Measurements from ENCODE around the gene USP17L15. TPM values are rescaled to one million over a fixed set of nuclear protein-coding genes. Genes with fewer than 3 reads are reported as not detected.
A peak's percentile ranks its signal among the peaks of the same experiment; 100 is the strongest.
"Not testable (repeated sequence)": the region's sequence is repeated elsewhere in the genome, so short reads cannot be mapped to it uniquely, and the experiment has no call there.

USP17L15 gene, protein sequence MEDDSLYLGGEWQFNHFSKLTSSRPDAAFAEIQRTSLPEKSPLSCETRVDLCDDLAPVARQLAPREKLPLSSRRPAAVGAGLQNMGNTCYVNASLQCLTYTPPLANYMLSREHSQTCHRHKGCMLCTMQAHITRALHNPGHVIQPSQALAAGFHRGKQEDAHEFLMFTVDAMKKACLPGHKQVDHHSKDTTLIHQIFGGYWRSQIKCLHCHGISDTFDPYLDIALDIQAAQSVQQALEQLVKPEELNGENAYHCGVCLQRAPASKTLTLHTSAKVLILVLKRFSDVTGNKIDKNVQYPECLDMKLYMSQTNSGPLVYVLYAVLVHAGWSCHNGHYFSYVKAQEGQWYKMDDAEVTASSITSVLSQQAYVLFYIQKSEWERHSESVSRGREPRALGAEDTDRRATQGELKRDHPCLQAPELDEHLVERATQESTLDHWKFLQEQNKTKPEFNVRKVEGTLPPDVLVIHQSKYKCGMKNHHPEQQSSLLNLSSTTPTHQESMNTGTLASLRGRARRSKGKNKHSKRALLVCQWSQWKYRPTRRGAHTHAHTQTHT
- not detected for total RNA-seq

DNA sequence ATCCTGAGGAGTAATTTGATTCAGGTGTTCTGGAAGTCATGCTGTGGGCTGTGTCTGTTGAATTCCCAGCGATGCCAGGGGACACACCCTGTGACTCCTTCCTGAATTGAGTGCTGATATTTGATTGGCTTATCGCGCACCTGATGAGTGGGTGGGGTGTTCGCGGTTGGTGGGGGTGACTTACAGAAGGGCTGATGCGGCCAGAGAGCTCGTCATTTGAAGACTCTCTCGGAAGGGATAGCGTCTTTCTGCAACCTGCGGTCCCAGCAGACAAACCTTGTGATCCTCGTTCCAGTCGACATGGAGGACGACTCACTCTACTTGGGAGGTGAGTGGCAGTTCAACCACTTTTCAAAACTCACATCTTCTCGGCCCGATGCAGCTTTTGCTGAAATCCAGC, at the start of gene USP17L15:
USP17L15 (plus strand) TSS at position 301 of the 400 bp plus-strand sequence; CDS start at position 301, 0 bp downstream.
- H3K9me3 Mint-ChIP-seq; H3K36me3 Mint-ChIP-seq (ENCODE audit: low read depth); H3K27ac Mint-ChIP-seq; CTCF ChIA-PET; H3K27me3 Mint-ChIP-seq; H3K4me3 Mint-ChIP-seq; POLR2A ChIA-PET; H3K4me1 Mint-ChIP-seq; DNase-seq: not testable (repeated sequence)

DNA sequence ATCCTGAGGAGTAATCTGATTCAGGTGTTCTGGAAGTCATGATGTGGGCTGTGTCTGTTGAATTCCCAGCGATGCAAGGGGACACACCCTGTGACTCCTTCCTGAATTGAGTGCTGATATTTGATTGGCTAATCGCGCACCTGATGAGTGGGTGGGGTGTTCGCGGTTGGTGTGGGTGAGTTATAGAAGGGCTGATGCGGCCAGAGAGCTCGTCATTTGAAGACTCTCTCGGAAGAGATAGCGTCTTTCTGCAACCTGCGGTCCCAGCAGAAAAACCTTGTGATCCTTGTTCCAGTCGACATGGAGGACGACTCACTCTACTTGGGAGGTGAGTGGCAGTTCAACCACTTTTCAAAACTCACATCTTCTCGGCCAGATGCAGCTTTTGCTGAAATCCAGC, 23.8 kb upstream of the USP17L15 start, which contains the start of gene USP17L10:
USP17L10 (plus strand) TSS at position 301 of the 400 bp plus-strand sequence; CDS start at position 301, 0 bp downstream.
- DNase-seq; H3K4me3 Mint-ChIP-seq; H3K4me1 Mint-ChIP-seq; H3K36me3 Mint-ChIP-seq (ENCODE audit: low read depth); CTCF ChIA-PET; POLR2A ChIA-PET; H3K27me3 Mint-ChIP-seq; H3K9me3 Mint-ChIP-seq; H3K27ac Mint-ChIP-seq: not testable (repeated sequence)

DNA sequence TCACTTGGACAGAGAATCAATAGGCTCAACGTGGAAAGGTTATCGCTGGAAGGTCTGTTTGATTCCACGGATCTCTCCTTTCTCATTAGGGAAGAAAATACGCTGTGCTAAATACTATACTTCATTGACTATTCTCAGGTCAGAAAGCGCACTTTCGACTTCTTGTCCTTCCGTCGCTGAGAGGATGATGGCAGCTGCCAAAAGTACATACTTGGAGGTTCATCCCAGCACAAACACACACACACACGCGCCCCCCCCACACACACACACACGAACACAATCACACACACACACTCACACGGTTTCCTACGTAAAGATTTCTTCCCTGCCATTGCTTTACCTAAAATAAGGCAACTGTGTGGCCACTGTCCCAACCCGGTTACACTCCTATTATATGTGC, 19.5 kb upstream of the USP17L15 start:
- DNase-seq, result peak; percentile 5
- H3K4me3 Mint-ChIP-seq; H3K4me1 Mint-ChIP-seq; H3K27ac Mint-ChIP-seq; H3K27me3 Mint-ChIP-seq; POLR2A ChIA-PET; H3K9me3 Mint-ChIP-seq; CTCF ChIA-PET; H3K36me3 Mint-ChIP-seq (ENCODE audit: low read depth): not testable (repeated sequence)

DNA sequence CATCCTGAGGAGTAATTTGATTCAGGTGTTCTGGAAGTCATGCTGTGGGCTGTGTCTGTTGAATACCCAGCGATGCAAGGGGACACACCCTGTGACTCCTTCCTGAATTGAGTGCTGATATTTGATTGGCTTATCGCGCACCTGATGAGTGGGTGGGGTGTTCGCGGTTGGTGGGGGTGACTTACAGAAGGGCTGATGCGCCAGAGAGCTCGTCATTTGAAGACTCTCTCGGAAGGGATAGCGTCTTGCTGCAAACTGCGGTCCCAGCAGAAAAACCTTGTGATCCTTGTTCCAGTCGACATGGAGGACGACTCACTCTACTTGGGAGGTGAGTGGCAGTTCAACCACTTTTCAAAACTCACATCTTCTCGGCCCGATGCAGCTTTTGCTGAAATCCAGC, 19.1 kb upstream of the USP17L15 start, which contains the start of gene USP17L11:
USP17L11 (plus strand) TSS at position 301 of the 400 bp plus-strand sequence; CDS start at position 301, 0 bp downstream.
- DNase-seq; CTCF ChIA-PET; H3K4me1 Mint-ChIP-seq; H3K27ac Mint-ChIP-seq; POLR2A ChIA-PET; H3K4me3 Mint-ChIP-seq; H3K9me3 Mint-ChIP-seq; H3K27me3 Mint-ChIP-seq; H3K36me3 Mint-ChIP-seq (ENCODE audit: low read depth): not testable (repeated sequence)

DNA sequence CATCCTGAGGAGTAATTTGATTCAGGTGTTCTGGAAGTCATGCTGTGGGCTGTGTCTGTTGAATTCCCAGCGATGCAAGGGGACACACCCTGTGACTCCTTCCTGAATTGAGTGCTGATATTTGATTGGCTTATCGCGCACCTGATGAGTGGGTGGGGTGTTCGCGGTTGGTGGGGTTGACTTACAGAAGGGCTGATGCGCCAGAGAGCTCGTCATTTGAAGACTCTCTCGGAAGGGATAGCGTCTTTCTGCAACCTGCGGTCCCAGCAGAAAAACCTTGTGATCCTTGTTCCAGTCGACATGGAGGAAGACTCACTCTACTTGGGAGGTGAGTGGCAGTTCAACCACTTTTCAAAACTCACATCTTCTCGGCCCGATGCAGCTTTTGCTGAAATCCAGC, 14.3 kb upstream of the USP17L15 start, which contains the start of gene USP17L12:
USP17L12 (plus strand) TSS at position 301 of the 400 bp plus-strand sequence; CDS start at position 301, 0 bp downstream.
- not testable (repeated sequence) for H3K27ac Mint-ChIP-seq

DNA sequence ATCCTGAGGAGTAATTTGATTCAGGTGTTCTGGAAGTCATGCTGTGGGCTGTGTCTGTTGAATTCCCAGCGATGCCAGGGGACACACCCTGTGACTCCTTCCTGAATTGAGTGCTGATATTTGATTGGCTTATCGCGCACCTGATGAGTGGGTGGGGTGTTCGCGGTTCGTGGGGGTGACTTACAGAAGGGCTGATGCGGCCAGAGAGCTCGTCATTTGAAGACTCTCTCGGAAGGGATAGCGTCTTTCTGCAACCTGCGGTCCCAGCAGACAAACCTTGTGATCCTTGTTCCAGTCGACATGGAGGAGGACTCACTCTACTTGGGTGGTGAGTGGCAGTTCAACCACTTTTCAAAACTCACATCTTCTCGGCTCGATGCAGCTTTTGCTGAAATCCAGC, 9.6 kb upstream of the USP17L15 start, which contains the start of gene USP17L13:
USP17L13 (plus strand) TSS at position 301 of the 400 bp plus-strand sequence; CDS start at position 301, 0 bp downstream.
- H3K27me3 Mint-ChIP-seq; POLR2A ChIA-PET; H3K36me3 Mint-ChIP-seq (ENCODE audit: low read depth); CTCF ChIA-PET; H3K4me3 Mint-ChIP-seq; H3K4me1 Mint-ChIP-seq; DNase-seq; H3K27ac Mint-ChIP-seq; H3K9me3 Mint-ChIP-seq: not testable (repeated sequence)

More for the DNA sequence above, 14.3 kb upstream of the USP17L15 start, which contains the start of gene USP17L12:
- H3K36me3 Mint-ChIP-seq (ENCODE audit: low read depth); DNase-seq; CTCF ChIA-PET; POLR2A ChIA-PET; H3K4me1 Mint-ChIP-seq; H3K4me3 Mint-ChIP-seq; H3K9me3 Mint-ChIP-seq; H3K27me3 Mint-ChIP-seq: not testable (repeated sequence)

DNA sequence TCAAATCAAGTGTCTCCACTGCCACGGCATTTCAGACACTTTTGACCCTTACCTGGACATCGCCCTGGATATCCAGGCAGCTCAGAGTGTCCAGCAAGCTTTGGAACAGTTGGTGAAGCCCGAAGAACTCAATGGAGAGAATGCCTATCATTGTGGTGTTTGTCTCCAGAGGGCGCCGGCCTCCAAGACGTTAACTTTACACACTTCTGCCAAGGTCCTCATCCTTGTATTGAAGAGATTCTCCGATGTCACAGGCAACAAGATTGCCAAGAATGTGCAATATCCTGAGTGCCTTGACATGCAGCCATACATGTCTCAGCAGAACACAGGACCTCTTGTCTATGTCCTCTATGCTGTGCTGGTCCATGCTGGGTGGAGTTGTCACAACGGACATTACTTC, 3.9 kb upstream of the USP17L15 start:
- not testable (repeated sequence) for H3K36me3 Mint-ChIP-seq (ENCODE audit: low read depth)

DNA sequence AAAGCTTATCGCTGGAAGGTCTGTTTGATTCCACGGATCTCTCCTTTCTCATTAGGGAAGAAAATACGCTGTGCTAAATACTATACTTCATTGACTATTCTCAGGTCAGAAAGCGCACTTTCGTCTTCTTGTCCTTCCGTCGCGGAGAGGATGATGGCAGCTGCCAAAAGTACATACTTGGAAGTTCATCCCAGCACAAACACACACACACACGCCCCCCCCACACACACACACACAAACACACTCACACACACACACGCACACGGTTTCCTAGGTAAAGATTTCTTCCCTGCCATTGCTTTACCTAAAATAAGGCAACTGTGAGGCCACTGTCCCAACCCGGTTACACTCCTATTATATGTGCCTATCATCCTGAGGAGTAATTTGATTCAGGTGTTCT, 4.3 kb downstream of the USP17L15 start:
- H3K27ac Mint-ChIP-seq; CTCF ChIA-PET; H3K4me1 Mint-ChIP-seq; H3K27me3 Mint-ChIP-seq; H3K9me3 Mint-ChIP-seq; POLR2A ChIA-PET; H3K36me3 Mint-ChIP-seq (ENCODE audit: low read depth); H3K4me3 Mint-ChIP-seq: not testable (repeated sequence)
- peak; percentile 3 for DNase-seq

More for the DNA sequence above, 3.9 kb upstream of the USP17L15 start:
- CTCF ChIA-PET, H3K27ac Mint-ChIP-seq, H3K4me3 Mint-ChIP-seq, H3K9me3 Mint-ChIP-seq, H3K4me1 Mint-ChIP-seq, POLR2A ChIA-PET, H3K27me3 Mint-ChIP-seq: not testable (repeated sequence)
- peak; percentile 4 for DNase-seq

DNA sequence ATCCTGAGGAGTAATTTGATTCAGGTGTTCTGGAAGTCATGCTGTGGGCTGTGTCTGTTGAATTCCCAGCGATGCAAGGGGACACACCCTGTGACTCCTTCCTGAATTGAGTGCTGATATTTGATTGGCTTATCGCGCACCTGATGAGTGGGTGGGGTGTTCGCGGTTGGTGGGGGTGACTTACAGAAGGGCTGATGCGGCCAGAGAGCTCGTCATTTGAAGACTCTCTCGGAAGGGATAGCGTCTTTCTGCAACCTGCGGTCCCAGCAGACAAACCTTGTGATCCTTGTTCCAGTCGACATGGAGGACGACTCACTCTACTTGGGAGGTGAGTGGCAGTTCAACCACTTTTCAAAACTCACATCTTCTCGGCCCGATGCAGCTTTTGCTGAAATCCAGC, 9.4 kb downstream of the USP17L15 start, which contains the start of gene USP17L17:
USP17L17 (plus strand) TSS at position 301 of the 400 bp plus-strand sequence; CDS start at position 301, 0 bp downstream.
- H3K4me1 Mint-ChIP-seq; H3K36me3 Mint-ChIP-seq (ENCODE audit: low read depth); CTCF ChIA-PET; H3K9me3 Mint-ChIP-seq; H3K4me3 Mint-ChIP-seq; POLR2A ChIA-PET; H3K27me3 Mint-ChIP-seq; H3K27ac Mint-ChIP-seq; DNase-seq: not testable (repeated sequence)

DNA sequence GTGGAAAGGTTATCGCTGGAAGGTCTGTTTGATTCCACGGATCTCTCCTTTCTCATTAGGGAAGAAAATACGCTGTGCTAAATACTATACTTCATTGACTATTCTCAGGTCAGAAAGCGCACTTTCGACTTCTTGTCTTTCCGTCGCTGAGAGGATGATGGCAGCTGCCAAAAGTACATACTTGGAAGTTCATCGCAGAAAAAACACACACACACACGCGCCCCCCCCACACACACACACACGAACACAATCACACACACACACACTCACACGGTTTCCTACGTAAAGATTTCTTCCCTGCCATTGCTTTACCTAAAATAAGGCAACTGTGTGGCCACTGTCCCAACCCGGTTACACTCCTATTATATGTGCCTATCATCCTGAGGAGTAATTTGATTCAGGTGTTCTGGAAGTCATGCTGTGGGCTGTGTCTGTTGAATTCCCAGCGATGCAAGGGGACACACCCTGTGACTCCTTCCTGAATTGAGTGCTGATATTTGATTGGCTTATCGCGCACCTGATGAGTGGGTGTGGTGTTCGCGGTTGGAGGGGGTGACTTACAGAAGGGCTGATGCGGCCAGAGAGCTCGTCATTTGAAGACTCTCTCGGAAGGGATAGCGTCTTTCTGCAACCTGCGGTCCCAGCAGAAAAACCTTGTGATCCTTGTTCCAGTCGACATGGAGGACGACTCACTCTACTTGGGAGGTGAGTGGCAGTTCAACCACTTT, 13.9 kb downstream of the USP17L15 start, which contains the start of gene USP17L18:
USP17L18 (plus strand) TSS at position 678 of the 728 bp plus-strand sequence; CDS start at position 678, 0 bp downstream.
- POLR2A ChIA-PET; CTCF ChIA-PET; H3K4me3 Mint-ChIP-seq; H3K36me3 Mint-ChIP-seq (ENCODE audit: low read depth); H3K27ac Mint-ChIP-seq; H3K27me3 Mint-ChIP-seq; H3K4me1 Mint-ChIP-seq; H3K9me3 Mint-ChIP-seq: not testable (repeated sequence)
- peak; percentile 5 for DNase-seq

DNA sequence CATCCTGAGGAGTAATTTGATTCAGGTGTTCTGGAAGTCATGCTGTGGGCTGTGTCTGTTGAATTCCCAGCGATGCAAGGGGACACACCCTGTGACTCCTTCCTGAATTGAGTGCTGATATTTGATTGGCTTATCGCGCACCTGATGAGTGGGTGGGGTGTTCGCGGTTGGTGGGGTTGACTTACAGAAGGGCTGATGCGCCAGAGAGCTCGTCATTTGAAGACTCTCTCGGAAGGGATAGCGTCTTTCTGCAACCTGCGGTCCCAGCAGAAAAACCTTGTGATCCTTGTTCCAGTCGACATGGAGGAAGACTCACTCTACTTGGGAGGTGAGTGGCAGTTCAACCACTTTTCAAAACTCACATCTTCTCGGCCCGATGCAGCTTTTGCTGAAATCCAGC, 18.9 kb downstream of the USP17L15 start, which contains the start of gene USP17L19:
USP17L19 (plus strand) TSS at position 301 of the 400 bp plus-strand sequence; CDS start at position 301, 0 bp downstream.
- H3K4me3 Mint-ChIP-seq; H3K27ac Mint-ChIP-seq; POLR2A ChIA-PET; H3K9me3 Mint-ChIP-seq; CTCF ChIA-PET; H3K27me3 Mint-ChIP-seq; H3K4me1 Mint-ChIP-seq; DNase-seq; H3K36me3 Mint-ChIP-seq (ENCODE audit: low read depth): not testable (repeated sequence)

DNA sequence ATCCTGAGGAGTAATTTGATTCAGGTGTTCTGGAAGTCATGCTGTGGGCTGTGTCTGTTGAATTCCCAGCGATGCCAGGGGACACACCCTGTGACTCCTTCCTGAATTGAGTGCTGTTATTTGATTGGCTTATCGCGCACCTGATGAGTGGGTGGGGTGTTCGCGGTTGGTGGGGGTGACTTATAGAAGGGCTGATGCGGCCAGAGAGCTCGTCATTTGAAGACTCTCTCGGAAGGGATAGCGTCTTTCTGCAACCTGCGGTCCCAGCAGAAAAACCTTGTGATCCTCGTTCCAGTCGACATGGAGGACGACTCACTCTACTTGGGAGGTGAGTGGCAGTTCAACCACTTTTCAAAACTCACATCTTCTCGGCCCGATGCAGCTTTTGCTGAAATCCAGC, 23.6 kb downstream of the USP17L15 start, which contains the start of gene USP17L20:
USP17L20 (plus strand) TSS at position 301 of the 400 bp plus-strand sequence; CDS start at position 301, 0 bp downstream.
- H3K27ac Mint-ChIP-seq, result not testable (repeated sequence)

DNA sequence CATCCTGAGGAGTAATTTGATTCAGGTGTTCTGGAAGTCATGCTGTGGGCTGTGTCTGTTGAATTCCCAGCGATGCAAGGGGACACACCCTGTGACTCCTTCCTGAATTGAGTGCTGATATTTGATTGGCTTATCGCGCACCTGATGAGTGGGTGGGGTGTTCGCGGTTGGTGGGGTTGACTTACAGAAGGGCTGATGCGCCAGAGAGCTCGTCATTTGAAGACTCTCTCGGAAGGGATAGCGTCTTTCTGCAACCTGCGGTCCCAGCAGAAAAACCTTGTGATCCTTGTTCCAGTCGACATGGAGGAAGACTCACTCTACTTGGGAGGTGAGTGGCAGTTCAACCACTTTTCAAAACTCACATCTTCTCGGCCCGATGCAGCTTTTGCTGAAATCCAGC, 28.4 kb downstream of the USP17L15 start, which contains the start of gene USP17L21:
USP17L21 (plus strand) TSS at position 301 of the 400 bp plus-strand sequence; CDS start at position 301, 0 bp downstream.
- H3K4me3 Mint-ChIP-seq; CTCF ChIA-PET; H3K4me1 Mint-ChIP-seq; H3K27ac Mint-ChIP-seq; H3K36me3 Mint-ChIP-seq (ENCODE audit: low read depth); POLR2A ChIA-PET; H3K9me3 Mint-ChIP-seq; DNase-seq; H3K27me3 Mint-ChIP-seq: not testable (repeated sequence)

More for the DNA sequence above, 23.6 kb downstream of the USP17L15 start, which contains the start of gene USP17L20:
- H3K4me3 Mint-ChIP-seq; H3K9me3 Mint-ChIP-seq; H3K27me3 Mint-ChIP-seq; H3K4me1 Mint-ChIP-seq; DNase-seq; POLR2A ChIA-PET; CTCF ChIA-PET; H3K36me3 Mint-ChIP-seq (ENCODE audit: low read depth): not testable (repeated sequence)
